GM21528 (cell line): ENCODE measurements around the gene ZNF821.
"Not testable (repeated sequence)": the region's sequence is repeated elsewhere in the genome, so short reads cannot be mapped to it uniquely, and the experiment has no call there.

Experiments
- ATAC-seq: cut with Tn5 transposase; IDR thresholded peaks from one replicate; pipeline ENCODE4 v1.9.1; 2021; ENCODE audit warnings: mild to moderate bottlenecking, moderate library complexity; ENCODE audit not compliant: unreplicated experiment, low FRiP score

Gene ZNF821

GRCh38 chr16:71865173-71865863, 18.7 kb downstream of the ZNF821 start:
- no peak for ATAC-seq

GRCh38 chr16:71863995-71864394, 20.0 kb downstream of the ZNF821 start:
- no peak for ATAC-seq

- no peak for ATAC-seq
Observed at GRCh38 chr16:71859762-71860521, 24.0 kb downstream of the ZNF821 start.

- ATAC-seq = no peak
Observed at GRCh38 chr16:71855937-71856662, 27.9 kb downstream of the ZNF821 start.

- no peak for ATAC-seq
Observed at GRCh38 chr16:71854369-71854948, 29.5 kb downstream of the ZNF821 start.

GRCh38 chr16:71853413-71853812, 30.6 kb downstream of the ZNF821 start:
- peak; percentile 59 for ATAC-seq

GRCh38 chr16:71852561-71852960, 31.4 kb downstream of the ZNF821 start:
- ATAC-seq = no peak

- ATAC-seq = no peak
Observed at GRCh38 chr16:71852158-71852557, 31.8 kb downstream of the ZNF821 start.

- ATAC-seq = no peak
Observed at GRCh38 chr16:71851746-71852145, 32.2 kb downstream of the ZNF821 start.

GRCh38 chr16:71848622-71849021, 35.4 kb downstream of the ZNF821 start:
- ATAC-seq = no peak

GRCh38 chr16:71847096-71847495, 36.9 kb downstream of the ZNF821 start:
- ATAC-seq = no peak

GRCh38 chr16:71846431-71846830, 37.6 kb downstream of the ZNF821 start:
- ATAC-seq = peak; percentile 12

GRCh38 chr16:71845639-71846430, 38.1 kb downstream of the ZNF821 start, which contains the start of gene ATXN1L:
TSS of gene ATXN1L (plus strand) at chr16:71845976. CDS start at chr16:71849741, 3,765 bp downstream.
- peak; percentile 71 for ATAC-seq

- ATAC-seq = no peak
Observed at GRCh38 chr16:71843572-71843971, 40.4 kb downstream of the ZNF821 start.

- no peak for ATAC-seq
Observed at GRCh38 chr16:71840052-71840451, 43.9 kb downstream of the ZNF821 start.

GRCh38 chr16:71837150-71837549, 46.8 kb downstream of the ZNF821 start:
- ATAC-seq = no peak

GRCh38 chr16:71834291-71834690, 49.7 kb downstream of the ZNF821 start:
- no peak for ATAC-seq

GRCh38 chr16:71832112-71832511, 51.9 kb downstream of the ZNF821 start:
- ATAC-seq = not testable (repeated sequence)

- not testable (repeated sequence) for ATAC-seq
Observed at GRCh38 chr16:71831698-71832097, 52.3 kb downstream of the ZNF821 start.

- ATAC-seq = no peak
Observed at GRCh38 chr16:71830359-71830758, 53.6 kb downstream of the ZNF821 start.
